Activated CD4-positive, alpha-beta T cell treated with anti-CD3 and anti-CD28 coated beads, Interleukin-10, Interleukin-2, amounts not matched to agents 100 ng/mL and 50 ng/mL, durations not matched to agents 16 hours and 8 hours (primary cell): ENCODE results near the gene DBNDD1.
"Not testable (repeated sequence)": the region's sequence is repeated elsewhere in the genome, so short reads cannot be mapped to it uniquely, and the experiment has no call there.

Experiments
- DNase-seq: peaks from one replicate; pipeline ENCODE4 v3.0.0-alpha.2; 2020

The DBNDD1 gene

GRCh38 chr16:90018652-90019542 is at the start of gene DBNDD1:
Gene DBNDD1, minus strand, starts transcription at chr16:90019456. Its CDS starts 115 bp downstream, at chr16:90019341.
- DNase-seq: no peak

- no peak for DNase-seq
These were observed 42.2 kb upstream of the DBNDD1 start for GRCh38 chr16:90061437-90061836.

GRCh38 chr16:90057738-90058173 is 38.5 kb upstream of the DBNDD1 start:
- peak; percentile 21 for DNase-seq

GRCh38 chr16:90056521-90056920 is 37.3 kb upstream of the DBNDD1 start:
- not testable (repeated sequence) for DNase-seq

GRCh38 chr16:90055371-90055770 is 36.1 kb upstream of the DBNDD1 start:
- DNase-seq: no peak

GRCh38 chr16:90054554-90054953 is 35.3 kb upstream of the DBNDD1 start:
- DNase-seq: no peak

- no peak for DNase-seq
These were observed 34.7 kb upstream of the DBNDD1 start for GRCh38 chr16:90053902-90054500.

- DNase-seq: no peak
These were observed 31.7 kb upstream of the DBNDD1 start for GRCh38 chr16:90050969-90051368.

- DNase-seq: no peak
These were observed 29.6 kb upstream of the DBNDD1 start for GRCh38 chr16:90048737-90049330.

- no peak for DNase-seq
These were observed 29.1 kb upstream of the DBNDD1 start for GRCh38 chr16:90048347-90048722.

GRCh38 chr16:90047714-90048346 is 28.6 kb upstream of the DBNDD1 start:
- DNase-seq: no peak

GRCh38 chr16:90046971-90047713 is 27.9 kb upstream of the DBNDD1 start:
- DNase-seq: no peak

- DNase-seq: no peak
These were observed 27.1 kb upstream of the DBNDD1 start for GRCh38 chr16:90046122-90046970.

GRCh38 chr16:90044111-90044551 is 24.9 kb upstream of the DBNDD1 start:
- no peak for DNase-seq

GRCh38 chr16:90043526-90043925 is 24.3 kb upstream of the DBNDD1 start:
- DNase-seq: no peak

GRCh38 chr16:90042946-90043514 is 23.8 kb upstream of the DBNDD1 start:
- DNase-seq: no peak

GRCh38 chr16:90041896-90042473 is 22.7 kb upstream of the DBNDD1 start:
- no peak for DNase-seq

- no peak for DNase-seq
These were observed 21.1 kb upstream of the DBNDD1 start for GRCh38 chr16:90040152-90041023.

- no peak for DNase-seq
These were observed 18.0 kb upstream of the DBNDD1 start for GRCh38 chr16:90037276-90037675.

GRCh38 chr16:90035902-90036301 is 16.6 kb upstream of the DBNDD1 start:
- DNase-seq: no peak
